NCI-H748 treated with DMSO at 0.1 percent for 48 hours (cell line): ENCODE measurements around the gene ADM2.
"Not testable (repeated sequence)": the region's sequence is repeated elsewhere in the genome, so short reads cannot be mapped to it uniquely, and the experiment has no call there.

Experiments used
- DNase-seq: peaks from one replicate; lab custom pipeline; 2025; lab: John Stamatoyannopoulos, UW

Gene ADM2, protein sequence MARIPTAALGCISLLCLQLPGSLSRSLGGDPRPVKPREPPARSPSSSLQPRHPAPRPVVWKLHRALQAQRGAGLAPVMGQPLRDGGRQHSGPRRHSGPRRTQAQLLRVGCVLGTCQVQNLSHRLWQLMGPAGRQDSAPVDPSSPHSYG

DNA sequence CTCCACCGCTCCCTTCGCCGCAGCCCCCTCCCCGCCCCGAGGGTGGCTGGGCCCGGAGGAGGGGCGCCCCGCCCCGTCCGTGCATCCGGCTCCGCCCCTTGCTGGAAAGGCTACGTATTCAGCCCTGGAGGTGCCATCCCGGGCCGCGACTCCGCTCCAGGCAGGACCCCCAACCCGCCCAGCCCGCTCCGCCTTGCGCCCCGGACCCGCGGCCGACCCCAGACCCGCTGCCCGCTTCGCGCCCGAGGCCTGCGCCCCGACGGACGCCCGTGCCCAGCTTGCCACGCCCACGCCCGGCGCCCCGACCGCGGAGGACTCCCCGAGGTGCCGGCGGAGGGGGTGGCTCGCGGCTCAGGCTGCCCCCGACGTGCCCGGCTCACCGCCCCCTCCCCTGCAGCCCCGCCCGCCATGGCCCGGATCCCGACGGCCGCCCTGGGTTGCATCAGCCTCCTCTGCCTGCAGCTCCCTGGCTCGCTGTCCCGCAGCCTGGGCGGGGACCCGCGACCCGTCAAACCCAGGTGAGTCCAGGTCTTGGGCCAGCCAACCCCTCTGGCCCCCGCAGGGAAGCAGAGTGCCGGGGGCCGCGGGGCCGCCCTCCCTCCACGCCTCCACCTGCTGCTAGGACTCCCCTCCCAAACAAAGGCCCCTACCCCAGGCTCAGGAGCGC lies at the start of gene ADM2:
ADM2 (plus strand) TSS at position 104 of the 667 bp plus-strand sequence; CDS start at position 409, 305 bp downstream.
- no peak for DNase-seq

DNA sequence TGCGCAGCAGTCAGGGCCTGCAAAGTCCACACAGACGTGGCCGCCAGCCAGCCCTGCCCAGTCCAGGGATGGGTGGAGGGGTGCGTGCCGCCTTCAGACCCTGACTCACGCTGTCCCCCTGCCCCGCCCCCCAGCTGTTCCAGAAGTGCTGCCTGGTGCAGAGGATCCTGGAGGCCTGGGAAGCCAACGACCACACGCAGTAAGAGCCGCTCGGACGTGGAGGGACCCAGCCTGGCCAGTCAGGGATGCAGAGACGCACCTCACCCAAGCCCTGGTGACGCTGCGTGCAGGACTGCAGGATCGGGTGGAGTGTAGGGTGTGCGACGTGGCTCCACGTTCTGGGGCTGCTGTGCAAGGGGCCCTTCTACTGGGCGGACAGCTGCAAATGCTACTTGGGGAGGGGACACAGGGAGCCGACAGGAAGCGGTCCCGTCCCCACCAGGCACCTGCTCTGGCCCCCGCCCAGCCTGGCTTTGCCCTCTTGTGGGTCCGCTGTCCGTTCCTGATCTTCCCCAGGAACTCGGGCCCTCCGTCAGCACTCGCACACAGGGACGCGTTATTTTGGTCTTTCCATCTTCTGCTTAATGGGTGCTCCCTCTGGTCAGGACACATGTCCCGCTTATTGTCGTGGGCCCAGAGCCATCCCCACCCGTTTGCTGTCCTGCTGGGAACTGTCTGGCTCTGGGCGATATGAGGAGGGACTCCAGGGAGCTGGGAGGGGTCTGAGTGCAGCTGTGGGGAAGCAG lies 49.0 kb upstream of the ADM2 start:
- DNase-seq, result no peak

DNA sequence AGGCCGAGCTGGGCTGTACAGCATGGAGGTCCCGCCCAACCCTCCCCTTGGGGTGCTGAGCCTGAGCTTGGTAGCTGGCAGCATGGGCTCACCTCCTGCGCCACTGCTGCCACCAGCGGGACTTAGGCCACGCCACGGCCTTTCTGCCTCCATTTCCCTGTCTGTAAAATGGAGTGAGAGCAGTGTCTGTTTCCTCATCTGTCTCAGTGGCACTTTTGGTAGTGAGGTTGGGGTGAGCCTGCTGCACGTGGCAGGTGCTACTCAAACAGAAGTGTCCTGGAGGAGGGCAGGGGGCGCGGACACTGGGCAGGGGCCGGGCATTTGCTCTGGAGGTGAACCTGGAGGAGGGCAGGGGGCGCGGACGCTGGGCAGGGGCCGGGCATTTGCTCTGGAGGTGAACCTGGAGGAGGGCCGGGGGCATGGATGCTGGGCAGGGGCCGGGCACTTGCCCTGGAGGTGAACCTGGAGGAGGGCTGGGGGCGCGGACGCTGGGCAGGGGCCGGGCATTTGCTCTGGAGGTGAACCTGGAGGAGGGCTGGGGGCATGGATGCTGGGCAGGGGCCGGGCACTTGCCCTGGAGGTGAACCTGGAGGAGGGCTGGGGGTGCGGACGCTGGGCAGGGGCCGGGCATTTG lies 48.3 kb upstream of the ADM2 start:
- not testable (repeated sequence) for DNase-seq

DNA sequence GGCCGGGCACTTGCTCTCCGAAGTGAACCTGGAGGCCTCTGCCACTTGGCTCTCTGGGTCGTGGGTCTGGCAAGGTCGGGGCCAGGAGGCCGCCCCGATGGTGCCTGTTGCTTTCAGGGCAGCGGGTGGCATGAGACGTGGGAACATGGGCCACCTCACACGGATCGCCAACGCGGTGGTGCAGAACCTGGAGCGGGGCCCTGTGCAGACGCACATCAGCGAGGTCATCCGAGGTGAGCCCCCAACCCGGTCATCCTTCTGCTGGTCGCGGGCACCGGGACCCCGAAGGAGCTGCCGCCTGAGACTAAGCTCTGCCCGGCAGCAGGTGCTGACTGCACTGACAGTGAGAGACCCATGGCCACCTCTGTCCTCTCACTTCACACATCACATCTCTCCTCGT lies 46.5 kb upstream of the ADM2 start:
- no peak for DNase-seq

- no peak for DNase-seq
Observed at GRCh38 chr22:50435291-50436014, 45.9 kb upstream of the ADM2 start.

GRCh38 chr22:50436015-50436830 lies 45.1 kb upstream of the ADM2 start:
- DNase-seq, result no peak

GRCh38 chr22:50436841-50437341 lies 44.5 kb upstream of the ADM2 start:
- DNase-seq, result no peak

- DNase-seq, result no peak
Observed at GRCh38 chr22:50437511-50438304, 43.6 kb upstream of the ADM2 start.

GRCh38 chr22:50438305-50439275 lies 42.8 kb upstream of the ADM2 start:
- DNase-seq, result no peak

DNA sequence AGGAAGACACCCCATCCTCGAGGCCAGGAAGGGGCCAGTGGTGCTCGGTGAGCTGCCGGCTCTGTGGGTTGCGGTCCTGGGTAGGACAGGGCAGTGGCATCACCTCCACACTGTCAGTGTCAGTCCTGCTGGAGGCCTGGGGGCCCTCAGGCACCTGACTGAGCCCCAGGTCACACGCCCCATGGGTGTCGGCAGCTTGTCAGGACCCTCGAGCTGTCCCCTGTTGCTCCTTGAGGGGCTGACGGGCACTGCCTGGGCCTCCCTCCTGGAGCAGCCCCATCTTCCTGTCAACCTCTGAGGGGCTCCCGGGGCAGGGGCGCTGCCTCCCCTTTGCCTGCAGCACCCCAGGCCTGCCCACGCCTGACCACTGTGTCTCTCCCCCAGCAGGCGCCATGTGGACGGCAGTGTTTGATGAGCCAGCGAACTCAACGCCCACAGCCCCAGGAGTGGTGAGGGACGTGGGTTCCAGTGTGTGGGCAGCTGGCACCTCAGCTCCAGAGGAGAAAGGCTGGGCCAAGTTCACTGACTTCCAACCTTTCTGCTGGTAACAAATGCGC lies 42.0 kb upstream of the ADM2 start:
- no peak for DNase-seq

DNA sequence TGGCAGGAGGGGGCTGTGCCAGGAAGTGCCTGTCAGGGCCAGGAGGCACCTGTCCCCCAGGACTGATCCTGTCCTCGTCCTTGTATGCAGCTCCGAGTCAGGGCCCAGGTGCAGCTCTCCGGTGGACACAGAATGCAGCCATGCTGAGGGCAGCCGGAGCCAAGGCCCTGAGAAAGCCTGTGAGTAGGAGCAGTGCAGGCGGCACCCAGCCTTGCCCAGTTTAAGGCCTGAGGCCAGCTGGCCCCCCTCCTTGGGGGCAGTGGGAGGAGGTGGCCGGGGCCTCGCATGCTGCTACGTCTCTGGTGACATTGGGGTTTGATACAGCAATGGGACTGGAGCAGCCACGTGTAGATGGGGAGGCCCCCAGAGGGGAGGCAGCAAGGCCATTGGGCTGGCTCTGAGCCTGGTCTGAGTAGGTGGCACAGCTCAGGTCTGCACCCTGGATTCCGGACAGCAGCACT lies 41.4 kb upstream of the ADM2 start:
- DNase-seq, result no peak

- no peak for DNase-seq
Observed at GRCh38 chr22:50440544-50441249, 40.6 kb upstream of the ADM2 start.

DNA sequence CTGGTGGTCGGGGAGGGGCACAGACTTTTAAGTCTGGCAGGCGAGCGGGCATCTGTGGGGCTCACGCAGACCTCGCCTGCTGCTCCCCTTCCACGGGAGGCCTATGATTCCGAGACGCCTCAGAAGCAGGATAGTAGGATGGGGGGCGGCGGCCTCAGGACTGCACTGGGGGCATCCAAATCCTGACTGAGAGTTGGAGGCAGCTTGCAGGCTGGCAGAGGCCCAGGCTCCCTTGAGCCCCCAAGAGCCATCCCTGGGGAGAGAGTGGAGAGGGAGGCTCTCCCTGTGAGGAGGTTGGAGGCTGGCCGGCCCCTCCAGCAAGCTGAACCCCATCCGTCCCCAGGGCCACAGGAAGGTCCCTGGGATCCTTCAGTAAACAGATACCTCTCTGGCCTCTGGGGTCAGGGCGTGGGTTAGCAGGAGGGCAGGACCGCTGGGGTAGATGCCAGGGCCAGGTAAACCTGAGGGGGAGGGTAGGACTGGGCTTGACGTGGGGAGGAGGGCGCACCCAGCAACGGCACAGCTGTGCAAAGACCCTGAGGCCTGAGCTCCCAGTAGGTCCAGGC lies 39.8 kb upstream of the ADM2 start:
- DNase-seq, result no peak

DNA sequence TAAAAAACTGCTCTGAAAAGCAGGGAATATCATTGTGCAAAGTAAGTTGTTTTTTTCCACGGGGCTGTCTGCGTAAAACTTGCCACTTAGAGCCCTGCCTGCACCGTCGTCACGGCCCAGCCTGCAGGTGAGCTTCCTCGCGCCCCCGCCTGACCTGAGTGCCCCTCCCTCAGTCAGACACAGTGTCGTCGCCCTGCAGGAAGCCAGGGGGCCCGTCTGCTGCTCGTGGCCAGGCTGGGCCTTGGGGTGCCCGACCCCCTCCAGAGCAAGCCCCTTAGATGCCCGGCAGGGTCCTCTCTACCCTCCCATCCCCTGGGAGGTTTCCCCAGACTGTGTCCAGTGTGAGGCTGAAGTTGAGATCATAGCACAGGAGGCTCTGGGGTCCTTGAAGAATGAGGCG lies 38.1 kb upstream of the ADM2 start:
- DNase-seq, result no peak

- no peak for DNase-seq
Observed at GRCh38 chr22:50443801-50444625, 37.3 kb upstream of the ADM2 start.

- DNase-seq, result no peak
Observed at GRCh38 chr22:50444663-50445062, 36.7 kb upstream of the ADM2 start.
